HG03457 (cell line): ENCODE results near the gene RNF126.
A peak's percentile ranks its signal among the peaks of the same experiment; 100 is the strongest.
"Not testable (repeated sequence)": the region's sequence is repeated elsewhere in the genome, so short reads cannot be mapped to it uniquely, and the experiment has no call there.

ENCODE experiments used
- ATAC-seq: cut with Tn5 transposase; IDR thresholded peaks from one replicate; pipeline ENCODE4 v1.9.1; 2021; ENCODE audit warnings: moderate number of reproducible peaks; ENCODE audit not compliant: unreplicated experiment

The RNF126 gene

DNA sequence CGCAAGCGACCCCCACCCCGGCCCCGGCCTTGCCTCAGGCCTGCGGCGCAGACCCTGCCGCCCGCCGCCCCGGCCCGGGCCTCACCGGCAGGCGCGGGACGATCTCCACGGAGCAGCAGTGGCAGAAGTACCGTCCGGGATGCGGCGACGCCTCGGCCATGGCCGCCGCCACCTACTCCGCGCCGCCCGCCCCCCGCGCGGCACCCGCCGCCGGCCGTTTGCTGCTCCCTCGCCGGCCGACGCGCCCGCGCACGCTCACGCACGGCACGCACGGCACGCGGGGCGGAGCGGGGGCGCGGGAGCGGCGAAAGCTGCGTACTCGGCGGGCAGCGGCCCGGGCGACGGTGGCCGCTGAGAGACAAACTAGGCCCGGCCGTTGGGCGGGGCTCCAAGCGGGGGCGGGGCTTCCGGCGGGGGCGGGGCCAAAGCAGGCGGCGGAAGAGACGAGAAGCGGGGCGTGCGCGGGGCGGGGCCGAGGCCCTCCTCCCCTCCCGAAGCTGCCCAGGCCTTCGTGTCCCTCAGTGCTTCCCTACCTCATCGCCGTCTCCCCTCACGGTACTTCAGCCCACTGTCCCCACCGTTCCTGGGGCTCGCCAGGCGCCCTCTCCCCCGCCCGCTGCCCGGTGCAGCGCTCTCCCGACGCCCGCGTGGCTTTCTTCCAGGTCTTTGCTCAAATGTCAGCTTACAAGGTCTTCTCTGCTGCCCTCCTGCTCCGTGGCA lies at the start of gene RNF126:
TSS of gene RNF126 (minus strand) at position 253 of the 720 bp plus-strand sequence. CDS start at position 160, 93 bp downstream.
- ATAC-seq: peak; percentile 47

DNA sequence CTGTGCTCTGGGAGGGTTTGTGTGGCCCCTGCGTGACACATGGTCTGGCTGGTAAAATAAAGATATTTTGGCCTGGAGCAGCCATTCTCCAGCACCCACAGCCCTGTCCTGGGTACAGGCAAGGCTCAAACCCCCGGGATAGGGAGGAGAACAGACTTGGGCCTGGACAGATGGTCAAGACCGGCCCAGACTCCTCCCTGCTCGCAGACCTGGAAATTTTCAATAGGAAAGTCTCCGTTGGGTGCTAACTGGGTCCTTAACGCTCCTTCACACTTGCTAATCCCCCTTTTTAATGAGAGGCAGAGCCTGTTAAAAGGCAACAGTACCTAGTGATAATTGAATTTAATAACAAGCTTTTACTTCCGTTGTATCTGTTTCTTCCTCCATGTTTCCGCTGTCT lies 48.2 kb upstream of the RNF126 start:
- ATAC-seq: no peak

DNA sequence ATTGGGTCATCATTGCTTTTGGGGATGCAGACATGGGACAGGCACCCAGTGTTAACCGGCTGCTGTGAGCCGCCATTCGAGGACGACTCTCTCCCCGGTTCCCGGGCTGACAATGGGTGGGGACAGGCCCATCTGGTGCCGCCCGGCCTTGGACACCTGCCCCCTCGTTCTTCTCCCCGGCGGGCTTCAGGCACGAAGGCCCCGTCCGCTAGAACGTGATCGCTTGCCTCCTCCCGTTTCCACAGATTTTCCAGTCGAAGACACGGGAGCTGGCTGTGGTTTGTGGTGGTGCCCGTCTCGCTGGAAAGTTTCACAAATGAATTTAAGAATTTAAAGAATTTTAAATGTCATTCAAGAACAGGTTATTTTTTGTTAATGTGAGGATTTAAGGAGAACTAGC lies 47.8 kb upstream of the RNF126 start:
- ATAC-seq: no peak

DNA sequence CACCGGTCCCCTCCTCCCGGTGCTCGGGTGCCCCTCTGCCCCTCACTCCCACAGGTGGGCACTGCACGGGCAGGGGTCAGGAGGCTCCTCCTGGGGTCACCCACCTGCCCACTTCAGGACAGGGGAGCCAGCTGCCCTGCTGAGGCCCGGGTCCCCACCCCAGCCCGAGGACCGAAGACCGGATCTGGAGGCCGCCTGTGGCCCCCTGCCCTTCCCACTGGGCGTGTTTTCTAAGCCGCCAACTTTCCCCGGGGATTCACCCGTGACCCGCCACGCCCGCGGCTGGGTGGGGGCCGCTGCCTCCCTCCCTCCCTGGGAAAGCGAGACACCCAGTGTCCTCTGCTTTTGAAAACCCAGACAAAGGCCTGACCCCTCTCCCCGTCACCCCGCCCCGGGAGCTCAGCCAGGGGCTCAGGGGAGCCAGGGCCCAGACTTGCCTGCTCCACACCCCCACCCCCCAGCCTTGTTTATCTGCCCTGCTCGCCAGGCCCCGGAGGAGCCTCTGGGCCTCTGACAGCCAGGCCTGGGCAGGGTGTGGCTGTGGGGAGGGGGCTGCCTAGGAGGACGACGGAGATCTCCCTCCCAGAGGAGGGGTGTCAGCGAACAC lies 47.1 kb upstream of the RNF126 start:
- ATAC-seq: no peak

DNA sequence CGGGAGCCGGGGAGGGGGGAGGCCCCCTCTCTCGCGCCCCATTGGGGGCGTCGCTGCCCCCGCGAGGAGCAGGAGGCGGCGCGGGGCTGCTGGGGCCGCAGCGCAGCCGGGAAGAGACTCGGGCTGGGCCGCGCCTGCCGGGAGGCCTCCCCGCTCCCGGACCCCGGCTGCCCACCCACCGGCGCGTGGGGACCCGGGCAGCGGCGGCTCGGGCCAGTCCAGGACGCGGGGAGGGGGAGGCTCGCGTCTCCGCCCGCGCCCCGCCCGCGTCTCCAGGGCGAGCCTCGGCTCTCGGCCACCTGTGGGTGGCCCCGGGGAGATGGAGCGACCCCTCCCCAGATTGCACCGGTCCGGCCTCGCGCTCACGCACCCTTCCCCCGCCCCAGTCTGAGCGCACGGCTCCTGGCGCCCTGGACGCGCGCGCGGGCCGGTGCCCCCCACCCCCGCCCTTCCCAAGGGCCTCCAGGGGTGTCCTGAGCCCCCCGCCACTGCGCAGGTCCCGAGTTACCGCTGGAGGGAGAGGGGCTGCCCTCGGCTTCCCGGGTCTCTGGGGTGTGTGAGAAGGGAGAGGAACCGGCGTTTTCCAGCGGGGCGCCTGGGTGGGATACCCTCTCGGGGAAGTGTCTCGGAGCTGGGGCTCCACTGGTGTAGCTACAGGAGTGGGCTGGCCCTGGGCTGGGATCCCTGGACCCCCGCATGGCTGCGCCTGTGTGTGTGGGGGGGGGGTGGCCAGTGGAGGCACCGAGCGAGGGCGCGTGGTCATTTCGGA lies 46.4 kb upstream of the RNF126 start:
- ATAC-seq: no peak

DNA sequence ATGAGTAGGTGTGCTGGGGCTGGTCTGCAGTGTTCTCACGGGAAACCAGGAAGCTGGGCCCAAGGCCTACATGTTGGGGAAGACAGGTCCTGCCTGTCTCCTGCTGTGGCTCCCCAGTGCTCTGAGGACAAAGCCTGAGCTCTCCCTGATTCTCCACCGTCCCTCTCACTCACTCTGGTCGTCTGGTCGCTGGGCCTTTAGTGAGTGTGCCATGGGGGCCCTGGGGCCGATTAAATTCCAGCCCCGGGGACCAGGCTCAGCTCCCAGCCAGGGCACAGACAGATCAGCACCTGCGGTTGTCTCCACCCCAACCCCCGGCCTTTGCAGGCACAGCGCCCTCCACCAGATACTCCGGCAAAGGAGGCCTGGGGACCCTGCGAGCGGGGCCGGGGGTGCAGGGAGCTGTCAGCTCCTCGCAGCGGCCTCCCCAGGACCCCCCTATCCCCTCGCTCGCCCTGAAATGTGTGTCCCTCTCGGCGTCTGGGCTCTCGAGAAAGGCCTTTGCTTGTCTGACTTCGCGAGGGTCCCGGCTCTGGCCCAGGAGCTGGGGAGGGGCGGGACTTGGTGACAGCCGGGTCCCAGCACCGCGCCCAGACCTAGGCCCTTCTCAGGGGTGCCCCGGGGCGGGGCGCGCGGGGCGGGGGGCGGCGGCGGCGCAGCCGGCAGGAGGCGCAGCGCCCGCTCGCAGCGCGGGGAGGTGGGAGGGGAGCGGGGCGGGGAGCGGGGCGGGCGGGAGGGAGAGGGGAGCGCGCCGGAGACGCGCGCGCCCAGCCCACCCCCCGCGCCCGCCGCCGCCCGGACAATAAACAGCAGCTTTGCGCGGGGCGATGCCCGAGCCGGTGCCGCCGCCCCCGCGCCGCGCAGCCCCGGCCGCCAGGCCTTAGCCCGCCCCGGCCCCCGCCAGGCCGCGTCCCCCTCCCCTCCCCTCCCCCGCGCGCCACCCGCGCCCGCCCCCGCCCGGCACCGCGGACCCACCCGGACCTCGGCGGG lies 45.4 kb upstream of the RNF126 start, which contains the start of gene PALM:
TSS of gene PALM (plus strand) at position 782 of the 990 bp plus-strand sequence. CDS start 212 bp downstream, outside the sequence.
- ATAC-seq: no peak

DNA sequence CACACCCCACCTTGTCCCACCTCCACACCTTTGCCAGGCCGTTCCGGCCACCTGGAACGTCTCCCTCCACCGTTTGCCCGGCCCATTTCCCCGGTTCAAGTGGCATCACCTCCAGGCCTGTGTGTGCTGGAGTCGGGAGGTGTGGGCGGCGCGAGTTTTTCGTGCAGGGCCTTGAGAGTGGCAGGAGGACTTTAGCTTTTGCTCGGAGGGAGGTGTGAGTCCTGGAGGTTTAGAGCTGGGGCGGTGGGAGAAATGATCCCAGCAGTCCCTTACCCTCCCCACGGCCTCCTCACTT lies 41.4 kb upstream of the RNF126 start:
- ATAC-seq: no peak

DNA sequence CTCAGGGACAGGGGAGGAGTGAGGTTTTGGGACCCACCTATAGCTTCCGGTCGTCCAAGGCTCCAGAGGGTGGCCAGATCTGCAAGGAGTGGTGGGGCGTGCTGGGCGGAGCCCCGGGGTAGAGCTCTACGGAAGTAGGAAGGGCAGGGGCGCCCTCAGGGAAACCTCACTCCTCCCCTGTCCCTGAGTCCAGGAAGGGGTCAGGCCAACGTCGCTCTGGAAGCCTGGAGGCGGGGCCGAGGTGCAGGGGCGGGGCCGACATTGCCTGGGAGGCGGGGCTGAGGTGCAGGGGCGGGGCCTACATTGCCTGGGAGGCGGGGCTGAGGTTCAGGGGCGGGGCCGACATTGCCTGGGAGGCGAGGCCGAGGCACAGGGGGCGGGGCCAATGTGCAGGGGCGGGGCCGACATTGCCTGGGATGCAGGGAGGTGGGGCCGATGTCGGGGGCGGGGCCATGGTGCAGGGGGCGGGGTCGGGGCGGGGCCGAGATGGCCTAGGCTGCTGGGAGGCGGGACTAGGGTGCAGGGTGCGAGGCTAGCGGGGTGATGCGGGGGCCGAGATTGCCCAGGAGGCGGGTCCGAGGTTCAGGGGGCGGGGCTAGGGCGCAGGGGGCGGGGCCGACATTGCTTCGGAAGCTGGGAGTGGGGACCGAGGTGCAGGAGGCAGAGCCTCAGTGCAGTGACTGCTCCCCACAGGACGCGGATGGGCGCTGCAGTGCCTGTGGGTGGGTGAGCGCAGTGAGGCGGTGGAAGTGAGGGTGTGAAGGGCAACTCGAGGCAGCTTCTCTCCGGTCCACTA lies 40.8 kb upstream of the RNF126 start:
- ATAC-seq: no peak

DNA sequence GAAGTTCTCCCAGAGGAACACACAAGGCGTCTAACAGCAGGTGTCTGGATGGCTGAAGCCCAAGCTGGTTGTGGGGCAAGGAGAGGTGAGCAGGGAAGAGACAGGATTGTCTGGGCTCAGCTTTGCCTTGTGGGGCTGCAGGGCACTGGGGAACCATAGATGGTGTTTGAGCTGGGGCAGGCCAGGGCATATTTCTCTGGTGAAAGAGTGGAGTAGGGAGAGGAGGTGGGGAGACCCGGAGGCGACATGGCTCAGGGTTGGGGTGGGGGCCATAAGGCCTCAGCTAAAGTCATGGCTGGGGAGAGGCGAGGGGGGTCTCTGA lies 40.3 kb upstream of the RNF126 start:
- no peak for ATAC-seq

DNA sequence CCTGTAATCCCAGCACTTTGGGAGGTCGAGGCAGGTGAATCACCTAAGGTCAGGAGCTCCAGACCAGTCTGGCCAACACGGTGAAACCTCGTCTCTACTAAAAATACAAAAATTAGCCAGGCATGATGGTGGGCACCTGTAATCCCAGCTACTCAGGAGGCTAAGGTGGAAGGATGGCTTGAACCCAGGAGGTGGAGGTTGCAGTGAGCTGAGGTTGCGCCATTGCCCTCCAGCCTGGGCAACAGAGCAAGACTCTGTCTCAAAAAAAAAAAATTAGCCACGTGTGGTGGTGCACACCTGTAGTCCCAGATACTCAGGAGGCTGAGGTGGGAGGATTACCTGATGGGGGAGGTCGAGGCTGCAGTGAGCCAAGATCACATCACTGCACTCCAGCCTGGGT lies 39.8 kb upstream of the RNF126 start:
- not testable (repeated sequence) for ATAC-seq

DNA sequence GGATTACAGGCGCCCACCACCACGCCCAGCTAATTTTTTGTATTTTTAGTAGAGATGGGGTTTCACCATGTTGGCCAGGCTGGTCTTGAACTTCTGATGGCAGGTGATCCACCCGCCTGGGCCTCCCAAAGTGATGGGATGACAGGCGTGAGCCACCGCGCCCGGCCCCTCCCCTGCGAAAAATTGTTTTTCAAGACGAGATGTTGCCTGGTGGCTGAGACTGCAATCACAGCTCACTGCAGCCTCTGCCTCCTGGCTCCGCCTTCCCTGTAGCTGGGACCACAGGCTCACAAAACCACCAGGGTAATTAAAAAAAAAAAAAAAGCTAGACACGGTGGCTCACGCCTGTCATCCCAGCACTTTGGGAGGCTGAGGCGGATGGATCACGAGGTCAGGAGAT lies 36.9 kb upstream of the RNF126 start:
- ATAC-seq: not testable (repeated sequence)

DNA sequence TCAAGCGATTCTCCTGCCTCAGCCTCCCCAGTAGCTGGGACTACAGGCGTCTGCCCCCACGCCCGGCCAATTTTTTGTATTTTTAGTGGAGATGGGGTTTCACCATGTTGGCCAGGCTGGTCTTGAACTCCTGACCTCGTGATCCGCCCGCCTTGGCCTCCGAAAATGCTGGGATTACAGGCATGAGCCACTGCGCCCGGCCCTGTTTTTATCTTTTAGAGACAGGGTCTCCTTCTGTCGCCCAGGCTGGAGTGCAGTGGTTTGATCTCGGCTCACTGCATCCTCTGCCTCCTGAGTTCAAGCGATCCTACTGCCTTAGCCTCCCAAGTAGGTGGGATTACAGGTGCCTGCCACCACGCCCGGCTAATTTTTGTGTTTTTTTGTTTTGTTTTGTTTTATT lies 35.5 kb upstream of the RNF126 start:
- ATAC-seq: not testable (repeated sequence)

DNA sequence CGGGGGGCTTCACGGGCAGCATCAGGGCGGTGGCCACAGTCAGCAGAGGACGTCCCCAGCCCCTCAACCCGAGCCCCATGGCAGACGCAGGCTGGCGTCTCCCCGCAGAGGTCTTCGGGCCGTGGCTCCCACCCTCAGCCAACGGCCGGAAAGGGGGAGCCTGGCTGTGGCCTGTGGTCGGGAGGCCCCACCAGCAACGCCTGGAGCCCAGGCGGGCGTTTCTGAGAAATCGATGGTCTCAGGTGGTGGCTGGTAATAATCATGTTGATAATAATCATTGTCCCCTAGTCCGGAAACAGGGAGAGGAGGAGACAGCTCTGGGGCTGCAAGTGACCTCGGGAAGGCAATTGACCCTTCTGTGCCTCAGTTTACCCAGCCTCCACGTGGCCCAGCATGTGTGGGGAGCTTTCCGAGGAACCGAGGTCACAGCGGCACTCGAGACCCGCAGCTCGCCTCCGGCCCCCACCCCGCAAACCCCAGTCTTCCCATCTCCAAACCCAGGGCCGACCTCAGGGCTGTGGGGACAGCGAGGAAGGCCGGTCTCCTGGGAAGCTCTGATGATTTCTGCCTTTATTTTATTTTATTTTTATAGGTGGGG lies 32.4 kb upstream of the RNF126 start, which contains the start of gene PRSS57:
TSS of gene PRSS57 (minus strand) at position 101 of the 598 bp plus-strand sequence. CDS start at position 79, 22 bp downstream.
- no peak for ATAC-seq

DNA sequence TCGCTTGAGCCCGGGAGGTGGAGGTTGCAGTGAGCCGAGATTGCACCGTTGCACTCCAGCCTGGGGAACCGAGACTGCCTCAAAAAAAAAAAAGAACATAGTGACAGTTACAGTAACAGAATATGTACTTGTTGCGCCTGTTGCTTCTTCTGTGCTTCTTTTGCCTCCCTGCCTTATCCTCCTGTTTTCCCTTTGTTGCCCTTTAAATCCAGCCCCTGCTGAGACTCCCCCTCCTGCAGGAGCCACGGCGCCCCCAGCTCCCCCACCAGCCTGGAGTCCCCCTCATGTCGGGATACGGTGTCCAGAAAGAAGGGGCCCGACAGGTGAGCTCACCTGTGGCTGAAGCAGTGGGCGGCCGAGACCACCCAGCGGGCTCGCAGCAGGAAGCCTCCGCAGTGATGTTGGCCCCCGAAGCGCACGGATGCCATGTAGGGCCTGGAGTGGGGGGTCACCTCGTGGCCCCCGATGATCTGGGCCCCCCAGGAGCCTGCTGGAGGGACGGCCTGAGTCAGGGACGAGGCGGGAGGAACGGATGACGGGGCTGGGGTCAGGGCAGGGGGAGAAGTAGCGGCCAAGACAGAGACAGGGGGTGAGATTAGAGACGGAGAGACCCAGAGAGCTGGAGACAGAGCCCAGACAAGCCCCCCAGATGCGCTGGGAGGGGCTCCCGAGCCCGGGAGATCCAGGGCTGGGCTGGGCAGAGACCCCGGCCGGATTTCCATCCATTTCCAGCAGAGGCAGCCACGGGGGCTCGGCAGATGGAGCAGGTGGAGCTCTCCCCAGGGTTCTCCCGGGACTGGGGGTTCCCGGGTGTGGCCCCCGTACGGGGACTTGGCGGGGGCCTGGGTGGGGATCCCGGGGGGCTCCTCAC lies 31.7 kb upstream of the RNF126 start:
- ATAC-seq: no peak

DNA sequence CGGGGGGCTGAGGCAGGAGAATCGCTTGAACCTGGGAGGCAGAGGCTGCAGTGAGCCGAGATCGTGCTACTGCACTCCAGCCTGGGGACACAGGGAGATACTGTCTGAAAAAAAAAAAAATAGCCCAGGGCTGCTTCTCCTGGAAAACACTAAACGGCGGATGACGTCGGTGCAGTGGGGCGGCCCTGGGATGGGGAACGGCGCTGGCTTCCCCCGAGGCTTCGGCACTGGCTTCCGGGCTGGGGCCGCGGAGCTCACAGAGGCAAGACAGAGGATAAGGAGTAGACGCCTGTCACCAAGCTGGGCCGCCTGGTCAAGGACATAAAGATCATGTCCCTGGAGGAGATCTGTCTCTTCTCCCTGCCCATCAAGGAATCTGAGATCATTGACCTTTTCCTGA lies 27.2 kb upstream of the RNF126 start:
- no peak for ATAC-seq

DNA sequence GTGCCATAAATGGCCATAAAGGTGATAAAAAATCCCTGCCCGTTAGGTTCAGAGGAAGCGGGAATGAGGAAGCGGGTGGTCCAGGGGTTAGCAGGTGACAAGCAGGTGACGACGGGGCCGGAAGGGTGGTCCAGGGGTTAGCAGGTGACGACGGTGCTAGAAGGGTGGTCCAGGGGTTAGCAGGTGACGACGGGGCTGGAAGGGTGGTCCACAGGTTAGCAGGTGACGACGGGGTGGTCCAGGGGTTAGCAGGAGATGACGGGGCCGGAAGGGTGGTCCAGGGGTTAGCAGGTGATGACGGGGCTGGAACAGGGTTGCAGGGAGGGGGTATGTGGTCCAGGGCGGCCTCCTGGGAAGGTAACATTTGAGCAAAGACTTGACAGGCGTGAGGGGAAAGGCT lies 26.0 kb upstream of the RNF126 start:
- no peak for ATAC-seq

DNA sequence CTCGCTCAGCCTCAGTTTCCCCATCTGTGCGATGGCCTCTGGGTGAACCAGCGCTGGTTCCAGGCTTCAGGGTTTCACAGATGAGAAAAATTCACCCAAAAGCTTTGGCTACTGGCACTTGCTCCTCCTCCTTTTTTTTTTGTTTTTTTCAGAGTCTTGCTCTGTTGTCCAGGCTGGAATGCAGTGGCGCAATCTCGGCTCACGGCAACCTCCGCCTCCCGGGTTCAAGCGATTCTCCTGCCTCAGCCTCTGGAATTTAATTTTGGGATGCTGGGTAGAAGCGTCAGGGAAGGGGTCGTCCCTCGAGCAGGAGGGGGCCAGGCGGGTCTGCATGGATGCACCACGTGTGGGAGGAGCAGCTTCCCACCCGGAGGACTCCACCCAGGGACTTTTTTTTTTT lies 25.2 kb upstream of the RNF126 start:
- no peak for ATAC-seq

DNA sequence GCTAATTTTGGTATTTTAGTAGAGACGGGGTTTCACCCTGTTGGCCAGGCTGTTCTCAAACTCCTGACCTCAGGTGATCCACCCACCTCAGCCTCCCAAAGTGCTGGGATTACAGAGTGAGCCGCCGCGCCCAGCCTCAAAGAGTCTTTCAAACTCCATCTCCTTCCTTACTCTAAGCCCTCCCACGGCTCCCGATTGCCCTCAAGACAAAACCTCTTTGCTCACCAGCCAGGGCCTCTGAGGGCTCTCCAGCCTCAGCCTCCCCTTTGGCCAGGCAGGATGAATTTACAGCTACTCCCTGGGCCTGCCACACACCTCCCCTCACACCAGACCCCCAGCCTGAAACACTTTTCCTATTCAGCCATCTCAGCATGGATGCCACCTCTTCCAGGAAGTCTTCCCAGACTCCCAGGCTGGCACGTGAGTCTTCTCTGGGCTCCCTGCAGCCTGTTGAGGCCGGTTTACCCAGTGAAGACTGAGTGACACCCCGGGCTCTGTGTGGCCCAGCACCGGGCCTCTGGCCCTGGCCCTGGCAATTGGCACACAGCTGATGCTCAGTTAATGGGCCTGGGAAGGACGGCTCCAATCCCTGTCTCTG lies 24.7 kb upstream of the RNF126 start:
- no peak for ATAC-seq
